HepG2 (cell line): ENCODE measurements around the gene NRBP1. TPM values are rescaled to one million over a fixed set of nuclear protein-coding genes. Genes with fewer than 3 reads are reported as not detected.
A peak's percentile ranks its signal among the peaks of the same experiment; 100 is the strongest.

ENCODE experiments used
- ARHGAP35 ChIP-seq: sonication (generic); formaldehyde crosslinking; IDR thresholded peaks from 2 replicates; pipeline ENCODE4 v1.9.0; 2022; ENCODE audit warnings: mild to moderate bottlenecking, inconsistent platforms, moderate library complexity, missing genetic modification reagents, borderline replicate concordance
- DMAP1 ChIP-seq: IDR thresholded peaks from 2 replicates; pipeline ENCODE4 v1.6.1; 2016
- FOXK2 ChIP-seq: fragments of 450-650 bp; IDR thresholded peaks from 2 replicates; pipeline ENCODE4 v1.6.1; 2016
- KDM5A ChIP-seq: fragments of 200-600 bp; sonication (generic); IDR thresholded peaks from 2 replicates; pipeline ENCODE4 v1.7.0; 2018; ENCODE audit warnings: antibody characterized with exemption, mild to moderate bottlenecking, low read length, borderline replicate concordance
- LCORL ChIP-seq, 2 experiments: fragments of 450-650 bp in 1 of 2; sonication (generic) in 1 of 2; formaldehyde crosslinking in 1 of 2; IDR thresholded peaks; 2 replicates each; pipeline versions ENCODE4 v1.5.0 to v1.6.1; 2017 to 2020; ENCODE audit warnings: antibody characterized with exemption in 1 of 2, missing genetic modification reagents in 1 of 2
- MED8 ChIP-seq: sonication (generic); formaldehyde crosslinking; IDR thresholded peaks from 2 replicates; pipeline ENCODE4 v1.8.1; 2023; ENCODE audit warnings: mild to moderate bottlenecking, missing genetic modification reagents; ENCODE audit not compliant: insufficient replicate concordance
- SOX13 ChIP-seq, 3 experiments: fragments of 450-650 bp in 1 of 3; sonication (generic) in 1 of 3; formaldehyde crosslinking in 1 of 3; IDR thresholded peaks in 2 of 3; conservative IDR thresholded peaks in 1 of 3; 2 replicates each; pipeline versions ENCODE4 v1.5.0 to v1.6.1; 2016 to 2020; ENCODE audit warnings: antibody characterized with exemption in 1 of 3, mild to moderate bottlenecking in 1 of 3, missing compliant biosample characterization in 1 of 3, missing genetic modification reagents in 1 of 3, moderate library complexity in 1 of 3
- TCF12 ChIP-seq, 2 experiments: fragments of 450-650 bp in 1 of 2; sonication (generic) in 1 of 2; formaldehyde crosslinking in 1 of 2; IDR thresholded peaks; 2 replicates each; pipeline versions ENCODE4 v1.6.1 to v1.8.0; 2017 to 2022; ENCODE audit warnings: antibody characterized with exemption in 1 of 2, mild to moderate bottlenecking in 1 of 2, missing genetic modification reagents in 1 of 2, moderate library complexity in 1 of 2
- polyA plus RNA-seq, 8 experiments: library from polyadenylated mRNA; depleted of rRNA in 3 of 8; stranded (reverse) in 7 of 8; unstranded in 1 of 8; fragments of >200 nt; fragmentation: Illumina TruSeq in 4 of 8; extraction: Trizol in 4 of 8; gene quantifications; 2 replicates each; pipeline versions ENCODE4 v1.2.1 to v1.2.3, GENCODE V29; 2011 to 2016; ENCODE audit warnings: low read depth in 4 of 8, missing spikeins in 1 of 8, mixed read lengths in 1 of 8; ENCODE audit not compliant: insufficient read depth in 1 of 8
- total RNA-seq, 5 experiments: library from RNA; depleted of rRNA; stranded (reverse); fragments of >200 nt; fragmentation: Illumina TruSeq; extraction: Trizol; gene quantifications; 2 replicates each; pipeline ENCODE4 v1.2.3, GENCODE V29; 2016; ENCODE audit warnings: low read depth in 1 of 5
- TF ChIP-seq, protein P1 (sequence below): sonication (generic); formaldehyde crosslinking; conservative IDR thresholded peaks from 2 replicates; pipeline ENCODE4 v1.8.0; 2022; ENCODE audit warnings: missing genetic modification reagents
- TF ChIP-seq, protein P2 (sequence below), 2 experiments: IDR thresholded peaks; 2 replicates each; pipeline ENCODE4 v1.6.1; 2011 to 2012; ENCODE audit warnings: low read length in 2 of 2, borderline replicate concordance in 1 of 2, low read depth in 1 of 2, mild to moderate bottlenecking in 1 of 2, moderate library complexity in 1 of 2
- TF ChIP-seq, protein P3 (sequence below): sonication (generic); formaldehyde crosslinking; conservative IDR thresholded peaks from 2 replicates; pipeline ENCODE4 v1.4.0; 2020; ENCODE audit warnings: missing genetic modification reagents
- TF ChIP-seq, protein P4 (sequence below): sonication (generic); formaldehyde crosslinking; IDR thresholded peaks from 2 replicates; pipeline ENCODE4 v1.4.0; 2020; ENCODE audit warnings: missing genetic modification reagents

The NRBP1 gene
- total and polyA plus RNA-seq, 2 of the 13 experiments (the other 11 are each of a cell fraction or from before 2014, with no cell fraction given), result 165 to 240 TPM

DNA sequence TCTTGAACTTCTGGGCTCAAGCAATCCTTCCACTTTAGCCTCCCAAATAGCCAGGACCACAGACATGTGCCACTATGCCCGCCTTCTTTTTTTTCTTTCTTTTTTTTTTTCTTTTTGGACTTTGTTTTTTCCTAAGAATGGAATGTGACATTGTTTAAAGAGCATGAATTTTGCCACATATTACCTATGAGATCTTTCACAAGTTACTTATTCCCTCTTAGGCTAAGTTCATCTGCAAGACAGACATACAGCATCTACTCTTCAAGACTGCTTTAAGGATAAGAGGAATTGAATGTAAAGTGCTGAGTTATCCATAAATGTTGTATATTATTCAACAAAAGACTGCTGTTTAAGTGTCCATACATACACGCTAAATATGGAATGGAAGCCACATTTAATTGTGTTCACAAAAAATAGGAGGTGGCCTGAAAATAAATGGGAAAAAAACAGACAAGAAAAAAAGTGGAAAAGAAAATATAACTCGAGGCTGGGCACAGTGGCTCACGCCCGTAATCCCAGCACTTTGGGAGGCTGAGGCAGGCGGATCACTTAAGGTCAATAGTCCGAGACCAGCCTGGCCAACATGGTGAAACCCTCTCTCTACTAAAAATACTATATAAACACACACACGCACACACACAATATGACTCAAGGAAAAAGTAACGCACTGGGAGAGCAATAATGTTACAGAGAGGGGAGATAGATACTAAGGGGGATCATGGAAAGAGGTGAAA, 15.8 kb upstream of the NRBP1 start (continued):
- no peak; the same call in 1 of the 2 replicates for TF ChIP-seq KDM5A
- TF ChIP-seq FOXK2, result peak; percentile 78
- TF ChIP-seq LCORL (IDR thresholded peaks at IDR 0.05), result peak; percentile 68
- no peak for TF ChIP-seq LCORL (CRISPR knock-in tag; IDR thresholded peaks at IDR 0.05)
- no peak for TF ChIP-seq MED8 (CRISPR knock-in tag)
- TF ChIP-seq ARHGAP35, result no peak
- TF ChIP-seq TCF12 (IDR thresholded peaks at IDR 0.05), result no peak
- no peak for TF ChIP-seq TCF12 (CRISPR knock-in tag; IDR thresholded peaks at IDR 0.05)
- TF ChIP-seq, protein P1, sequence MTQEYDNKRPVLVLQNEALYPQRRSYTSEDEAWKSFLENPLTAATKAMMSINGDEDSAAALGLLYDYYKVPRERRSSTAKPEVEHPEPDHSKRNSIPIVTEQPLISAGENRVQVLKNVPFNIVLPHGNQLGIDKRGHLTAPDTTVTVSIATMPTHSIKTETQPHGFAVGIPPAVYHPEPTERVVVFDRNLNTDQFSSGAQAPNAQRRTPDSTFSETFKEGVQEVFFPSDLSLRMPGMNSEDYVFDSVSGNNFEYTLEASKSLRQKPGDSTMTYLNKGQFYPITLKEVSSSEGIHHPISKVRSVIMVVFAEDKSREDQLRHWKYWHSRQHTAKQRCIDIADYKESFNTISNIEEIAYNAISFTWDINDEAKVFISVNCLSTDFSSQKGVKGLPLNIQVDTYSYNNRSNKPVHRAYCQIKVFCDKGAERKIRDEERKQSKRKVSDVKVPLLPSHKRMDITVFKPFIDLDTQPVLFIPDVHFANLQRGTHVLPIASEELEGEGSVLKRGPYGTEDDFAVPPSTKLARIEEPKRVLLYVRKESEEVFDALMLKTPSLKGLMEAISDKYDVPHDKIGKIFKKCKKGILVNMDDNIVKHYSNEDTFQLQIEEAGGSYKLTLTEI (CRISPR knock-in tag), result no peak
- TF ChIP-seq, protein P2, sequence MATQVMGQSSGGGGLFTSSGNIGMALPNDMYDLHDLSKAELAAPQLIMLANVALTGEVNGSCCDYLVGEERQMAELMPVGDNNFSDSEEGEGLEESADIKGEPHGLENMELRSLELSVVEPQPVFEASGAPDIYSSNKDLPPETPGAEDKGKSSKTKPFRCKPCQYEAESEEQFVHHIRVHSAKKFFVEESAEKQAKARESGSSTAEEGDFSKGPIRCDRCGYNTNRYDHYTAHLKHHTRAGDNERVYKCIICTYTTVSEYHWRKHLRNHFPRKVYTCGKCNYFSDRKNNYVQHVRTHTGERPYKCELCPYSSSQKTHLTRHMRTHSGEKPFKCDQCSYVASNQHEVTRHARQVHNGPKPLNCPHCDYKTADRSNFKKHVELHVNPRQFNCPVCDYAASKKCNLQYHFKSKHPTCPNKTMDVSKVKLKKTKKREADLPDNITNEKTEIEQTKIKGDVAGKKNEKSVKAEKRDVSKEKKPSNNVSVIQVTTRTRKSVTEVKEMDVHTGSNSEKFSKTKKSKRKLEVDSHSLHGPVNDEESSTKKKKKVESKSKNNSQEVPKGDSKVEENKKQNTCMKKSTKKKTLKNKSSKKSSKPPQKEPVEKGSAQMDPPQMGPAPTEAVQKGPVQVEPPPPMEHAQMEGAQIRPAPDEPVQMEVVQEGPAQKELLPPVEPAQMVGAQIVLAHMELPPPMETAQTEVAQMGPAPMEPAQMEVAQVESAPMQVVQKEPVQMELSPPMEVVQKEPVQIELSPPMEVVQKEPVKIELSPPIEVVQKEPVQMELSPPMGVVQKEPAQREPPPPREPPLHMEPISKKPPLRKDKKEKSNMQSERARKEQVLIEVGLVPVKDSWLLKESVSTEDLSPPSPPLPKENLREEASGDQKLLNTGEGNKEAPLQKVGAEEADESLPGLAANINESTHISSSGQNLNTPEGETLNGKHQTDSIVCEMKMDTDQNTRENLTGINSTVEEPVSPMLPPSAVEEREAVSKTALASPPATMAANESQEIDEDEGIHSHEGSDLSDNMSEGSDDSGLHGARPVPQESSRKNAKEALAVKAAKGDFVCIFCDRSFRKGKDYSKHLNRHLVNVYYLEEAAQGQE (IDR thresholded peaks at IDR 0.05; ENCODE audit: borderline replicate concordance in 1 of 2, low read depth in 1 of 2, low read length in 2 of 2), result no peak
- TF ChIP-seq, protein P3, sequence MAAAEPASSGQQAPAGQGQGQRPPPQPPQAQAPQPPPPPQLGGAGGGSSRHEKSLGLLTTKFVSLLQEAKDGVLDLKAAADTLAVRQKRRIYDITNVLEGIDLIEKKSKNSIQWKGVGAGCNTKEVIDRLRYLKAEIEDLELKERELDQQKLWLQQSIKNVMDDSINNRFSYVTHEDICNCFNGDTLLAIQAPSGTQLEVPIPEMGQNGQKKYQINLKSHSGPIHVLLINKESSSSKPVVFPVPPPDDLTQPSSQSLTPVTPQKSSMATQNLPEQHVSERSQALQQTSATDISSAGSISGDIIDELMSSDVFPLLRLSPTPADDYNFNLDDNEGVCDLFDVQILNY (CRISPR knock-in tag), result no peak
- TF ChIP-seq, protein P4, sequence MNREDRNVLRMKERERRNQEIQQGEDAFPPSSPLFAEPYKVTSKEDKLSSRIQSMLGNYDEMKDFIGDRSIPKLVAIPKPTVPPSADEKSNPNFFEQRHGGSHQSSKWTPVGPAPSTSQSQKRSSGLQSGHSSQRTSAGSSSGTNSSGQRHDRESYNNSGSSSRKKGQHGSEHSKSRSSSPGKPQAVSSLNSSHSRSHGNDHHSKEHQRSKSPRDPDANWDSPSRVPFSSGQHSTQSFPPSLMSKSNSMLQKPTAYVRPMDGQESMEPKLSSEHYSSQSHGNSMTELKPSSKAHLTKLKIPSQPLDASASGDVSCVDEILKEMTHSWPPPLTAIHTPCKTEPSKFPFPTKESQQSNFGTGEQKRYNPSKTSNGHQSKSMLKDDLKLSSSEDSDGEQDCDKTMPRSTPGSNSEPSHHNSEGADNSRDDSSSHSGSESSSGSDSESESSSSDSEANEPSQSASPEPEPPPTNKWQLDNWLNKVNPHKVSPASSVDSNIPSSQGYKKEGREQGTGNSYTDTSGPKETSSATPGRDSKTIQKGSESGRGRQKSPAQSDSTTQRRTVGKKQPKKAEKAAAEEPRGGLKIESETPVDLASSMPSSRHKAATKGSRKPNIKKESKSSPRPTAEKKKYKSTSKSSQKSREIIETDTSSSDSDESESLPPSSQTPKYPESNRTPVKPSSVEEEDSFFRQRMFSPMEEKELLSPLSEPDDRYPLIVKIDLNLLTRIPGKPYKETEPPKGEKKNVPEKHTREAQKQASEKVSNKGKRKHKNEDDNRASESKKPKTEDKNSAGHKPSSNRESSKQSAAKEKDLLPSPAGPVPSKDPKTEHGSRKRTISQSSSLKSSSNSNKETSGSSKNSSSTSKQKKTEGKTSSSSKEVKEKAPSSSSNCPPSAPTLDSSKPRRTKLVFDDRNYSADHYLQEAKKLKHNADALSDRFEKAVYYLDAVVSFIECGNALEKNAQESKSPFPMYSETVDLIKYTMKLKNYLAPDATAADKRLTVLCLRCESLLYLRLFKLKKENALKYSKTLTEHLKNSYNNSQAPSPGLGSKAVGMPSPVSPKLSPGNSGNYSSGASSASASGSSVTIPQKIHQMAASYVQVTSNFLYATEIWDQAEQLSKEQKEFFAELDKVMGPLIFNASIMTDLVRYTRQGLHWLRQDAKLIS (CRISPR knock-in tag), result no peak
- peak; percentile 61; the same call in 1 of the 2 replicates for TF ChIP-seq DMAP1
- no peak for TF ChIP-seq SOX13 (IDR thresholded peaks at IDR 0.05)
- TF ChIP-seq SOX13 (CRISPR knock-in tag; conservative IDR thresholded peaks at IDR 0.05 in 1 of 2, IDR thresholded peaks at IDR 0.05 in 1 of 2), result peak in 1 of 2 experiments; percentile 28; a peak in 1 of 4 replicates
